WI38 (cell line): ENCODE data around the gene NEGR1.

ENCODE experiments used
- H3K4me3 ChIP-seq: 2 replicates; pipeline ENCODE4 v1.5.1; 2011; ENCODE audit warnings: low read depth, mild to moderate bottlenecking, control low read depth, low read length
- CTCF ChIP-seq: IDR thresholded peaks from 2 replicates; pipeline ENCODE4 v1.5.1; 2012; ENCODE audit warnings: low read depth, mild to moderate bottlenecking, control low read depth, low read length

The NEGR1 gene

GRCh38 chr1:71689635-71690034 lies 592.7 kb downstream of the NEGR1 start:
- no peak for TF ChIP-seq CTCF

DNA sequence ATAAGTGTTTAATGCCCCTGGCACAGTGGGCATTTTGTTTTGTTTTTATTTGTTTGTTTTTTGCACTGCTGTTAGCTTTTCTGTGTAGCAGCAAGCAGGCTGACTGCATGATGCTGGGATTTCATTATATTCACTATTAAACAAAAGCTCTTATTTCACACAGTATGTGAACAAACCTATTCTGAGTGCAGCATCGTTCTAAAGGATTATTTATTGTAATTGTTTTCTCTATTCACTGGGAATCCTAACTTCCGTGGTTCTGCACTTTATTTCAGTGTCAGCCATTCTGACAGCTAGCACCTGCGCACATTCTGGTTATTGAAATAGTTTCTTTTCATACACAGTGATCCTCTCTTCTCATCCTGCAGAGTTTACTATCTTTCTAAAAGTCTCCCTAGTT lies 595.0 kb downstream of the NEGR1 start:
- TF ChIP-seq CTCF: no peak
- no peak overlapping the region for H3K4me3 ChIP-seq

More at GRCh38 chr1:71689635-71690034, 592.7 kb downstream of the NEGR1 start:
- H3K4me3 ChIP-seq: no peak overlapping the region

GRCh38 chr1:71676979-71677925 lies 605.1 kb downstream of the NEGR1 start:
- no peak for TF ChIP-seq CTCF

DNA sequence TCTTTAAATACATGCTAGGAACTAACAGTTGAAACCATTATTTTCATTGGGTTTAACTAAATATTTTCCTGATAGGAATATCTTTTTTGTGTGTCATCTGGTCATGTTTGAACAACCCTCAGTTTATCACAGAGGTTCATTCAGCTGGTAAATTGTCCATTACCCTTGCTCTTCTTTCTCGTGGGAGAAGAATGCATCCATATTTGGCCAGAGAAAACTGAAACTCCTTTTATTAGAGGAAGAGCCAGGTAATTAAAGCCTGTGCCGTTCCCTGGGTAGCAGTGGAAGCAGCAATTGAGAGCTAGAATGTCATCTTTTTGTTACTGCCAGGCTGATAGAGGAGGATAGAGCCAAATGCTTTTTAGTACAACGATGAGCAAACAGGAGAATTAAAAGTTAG lies 614.3 kb downstream of the NEGR1 start:
- H3K4me3 ChIP-seq: no peak overlapping the region
- TF ChIP-seq CTCF: no peak

More at GRCh38 chr1:71676979-71677925, 605.1 kb downstream of the NEGR1 start:
- no peak overlapping the region for H3K4me3 ChIP-seq

DNA sequence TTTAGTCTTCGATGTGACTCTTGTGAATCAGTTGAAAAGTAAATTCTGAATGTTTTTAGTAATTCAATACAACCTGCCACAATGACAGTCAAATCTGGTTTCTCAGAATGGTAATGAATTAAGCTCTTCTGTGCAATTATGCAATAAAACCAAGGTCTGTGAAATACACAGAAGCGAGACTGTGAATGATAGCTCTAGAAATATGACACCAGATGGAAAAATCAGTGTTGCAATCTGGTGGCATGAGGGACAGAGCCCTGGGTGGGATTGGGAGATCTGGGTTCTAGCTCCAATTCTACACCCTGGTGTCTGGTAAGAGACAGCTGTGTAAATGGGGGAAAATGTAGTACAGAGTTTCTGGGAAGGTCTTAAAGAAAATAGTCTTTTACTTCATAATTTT lies 615.1 kb downstream of the NEGR1 start:
- no peak overlapping the region for H3K4me3 ChIP-seq
- TF ChIP-seq CTCF: no peak

- H3K4me3 ChIP-seq: no peak overlapping the region
- no peak for TF ChIP-seq CTCF
Observed at GRCh38 chr1:71666609-71667008, 615.7 kb downstream of the NEGR1 start.

DNA sequence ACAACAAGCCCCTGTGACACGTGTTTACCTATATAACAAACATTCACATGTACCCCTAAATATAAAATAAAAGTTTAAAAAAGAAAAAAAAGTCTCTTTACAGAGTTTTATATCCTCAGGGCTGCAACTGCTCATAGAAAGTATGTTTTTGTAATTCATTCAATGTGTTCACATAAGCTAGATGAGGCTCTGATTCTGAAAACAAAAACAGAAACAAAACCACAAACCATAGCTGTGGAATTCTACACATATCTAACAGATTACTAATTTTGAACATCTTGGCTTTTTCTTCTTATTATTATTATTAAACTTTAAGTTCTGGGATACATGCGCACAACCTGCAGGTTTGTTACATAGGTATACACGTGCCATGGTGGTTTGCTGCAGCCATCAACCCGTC lies 621.9 kb downstream of the NEGR1 start:
- no peak for TF ChIP-seq CTCF
- H3K4me3 ChIP-seq: no peak overlapping the region
